Central memory CD4-positive, alpha-beta T cell (primary cell): ENCODE data around the gene MPZL3.

ENCODE experiments used
- DNase-seq: peaks from one replicate; pipeline ENCODE4 v3.0.0; 2022

Gene MPZL3

GRCh38 chr11:118231461-118231860, 20.7 kb downstream of the MPZL3 start:
- DNase-seq: no peak

- peak; percentile 75 for DNase-seq
Observed at GRCh38 chr11:118230088-118230487, 22.1 kb downstream of the MPZL3 start.

GRCh38 chr11:118229274-118229847, 22.8 kb downstream of the MPZL3 start:
- DNase-seq: no peak

GRCh38 chr11:118227865-118228785, 24.0 kb downstream of the MPZL3 start:
- DNase-seq: peak; percentile 57

- DNase-seq: no peak
Observed at GRCh38 chr11:118226781-118227180, 25.4 kb downstream of the MPZL3 start.

GRCh38 chr11:118226296-118226695, 25.9 kb downstream of the MPZL3 start:
- no peak for DNase-seq

- peak; percentile 79 for DNase-seq
Observed at GRCh38 chr11:118224511-118225188, 27.5 kb downstream of the MPZL3 start, which contains the start of gene JAML. Gene JAML (minus strand): TSS chr11:118225011. CDS start chr11:118214866, 10,145 bp downstream.

- DNase-seq: peak; percentile 26
Observed at GRCh38 chr11:118223992-118224391, 28.2 kb downstream of the MPZL3 start.

GRCh38 chr11:118223570-118223969, 28.6 kb downstream of the MPZL3 start:
- DNase-seq: no peak

GRCh38 chr11:118222437-118222836, 29.7 kb downstream of the MPZL3 start:
- no peak for DNase-seq

- no peak for DNase-seq
Observed at GRCh38 chr11:118221419-118221818, 30.7 kb downstream of the MPZL3 start.

- no peak for DNase-seq
Observed at GRCh38 chr11:118219732-118220131, 32.4 kb downstream of the MPZL3 start.

- no peak for DNase-seq
Observed at GRCh38 chr11:118219244-118219643, 32.9 kb downstream of the MPZL3 start.

GRCh38 chr11:118217575-118217974, 34.6 kb downstream of the MPZL3 start:
- peak; percentile 25 for DNase-seq

GRCh38 chr11:118216621-118217481, 35.3 kb downstream of the MPZL3 start:
- peak; percentile 45 for DNase-seq

GRCh38 chr11:118215765-118216164, 36.4 kb downstream of the MPZL3 start:
- DNase-seq: no peak

GRCh38 chr11:118215262-118215661, 36.9 kb downstream of the MPZL3 start:
- DNase-seq: peak; percentile 21

- DNase-seq: no peak
Observed at GRCh38 chr11:118214210-118214914, 37.8 kb downstream of the MPZL3 start.

- no peak for DNase-seq
Observed at GRCh38 chr11:118213781-118214180, 38.4 kb downstream of the MPZL3 start.

GRCh38 chr11:118213201-118213600, 39.0 kb downstream of the MPZL3 start:
- no peak for DNase-seq

GRCh38 chr11:118212781-118213191, 39.4 kb downstream of the MPZL3 start:
- DNase-seq: no peak
